NCI-H345 (cell line): ENCODE measurements around the gene TMEM30A.
A peak's percentile ranks its signal among the peaks of the same experiment; 100 is the strongest.

Source experiments
- DNase-seq: peaks from one replicate; lab custom pipeline; 2025; lab: John Stamatoyannopoulos, UW

Gene TMEM30A

DNA sequence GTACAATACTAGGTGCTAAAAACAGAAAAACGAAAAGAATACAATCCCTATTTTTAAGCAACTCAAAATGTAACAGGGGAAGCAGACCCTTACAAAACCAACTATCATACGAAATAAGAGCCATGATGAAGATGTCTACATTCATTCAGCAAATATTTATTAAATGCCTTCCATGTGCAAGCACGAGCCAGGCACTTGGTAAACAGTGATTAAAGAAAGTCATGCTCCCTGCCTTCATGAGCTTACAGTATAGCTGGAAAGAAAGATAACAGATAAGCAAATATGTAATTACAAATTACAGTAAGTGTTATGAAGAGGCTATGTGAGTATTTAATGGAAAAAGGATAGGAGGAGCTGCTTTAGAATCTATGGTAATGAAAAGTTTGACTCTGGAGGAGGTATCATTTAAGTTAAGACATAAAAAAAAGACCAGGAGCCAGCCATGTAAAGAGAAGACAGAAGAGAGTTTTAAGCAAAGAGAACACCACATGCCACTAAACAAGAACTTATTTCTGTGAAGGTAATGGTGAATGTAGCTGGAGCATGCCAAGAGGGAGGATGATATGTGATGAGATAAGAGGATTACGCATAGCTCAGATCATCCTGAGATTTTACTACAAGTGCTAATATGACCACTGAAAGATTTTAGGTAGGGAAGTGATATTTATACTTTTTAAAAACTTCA lies 21.7 kb downstream of the TMEM30A start:
- no peak for DNase-seq

DNA sequence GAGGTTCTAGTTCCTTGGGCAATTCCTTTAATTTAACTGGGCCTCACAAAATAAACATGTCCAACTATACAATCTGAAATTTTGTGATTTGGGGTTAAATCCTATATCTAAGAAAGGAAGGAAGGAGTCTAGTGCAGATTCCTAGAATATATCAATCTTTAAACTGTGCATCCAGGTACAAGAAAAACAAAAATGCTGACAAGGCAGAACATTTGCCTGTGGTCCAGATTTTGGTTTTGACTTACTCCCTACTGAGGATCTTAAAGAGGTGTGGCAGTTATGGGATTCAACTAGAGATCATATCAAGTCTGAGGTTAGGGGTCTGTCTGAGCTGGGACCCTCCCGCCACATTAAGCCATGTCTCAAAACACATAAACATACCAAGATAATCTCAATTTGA lies 23.3 kb downstream of the TMEM30A start:
- no peak for DNase-seq

DNA sequence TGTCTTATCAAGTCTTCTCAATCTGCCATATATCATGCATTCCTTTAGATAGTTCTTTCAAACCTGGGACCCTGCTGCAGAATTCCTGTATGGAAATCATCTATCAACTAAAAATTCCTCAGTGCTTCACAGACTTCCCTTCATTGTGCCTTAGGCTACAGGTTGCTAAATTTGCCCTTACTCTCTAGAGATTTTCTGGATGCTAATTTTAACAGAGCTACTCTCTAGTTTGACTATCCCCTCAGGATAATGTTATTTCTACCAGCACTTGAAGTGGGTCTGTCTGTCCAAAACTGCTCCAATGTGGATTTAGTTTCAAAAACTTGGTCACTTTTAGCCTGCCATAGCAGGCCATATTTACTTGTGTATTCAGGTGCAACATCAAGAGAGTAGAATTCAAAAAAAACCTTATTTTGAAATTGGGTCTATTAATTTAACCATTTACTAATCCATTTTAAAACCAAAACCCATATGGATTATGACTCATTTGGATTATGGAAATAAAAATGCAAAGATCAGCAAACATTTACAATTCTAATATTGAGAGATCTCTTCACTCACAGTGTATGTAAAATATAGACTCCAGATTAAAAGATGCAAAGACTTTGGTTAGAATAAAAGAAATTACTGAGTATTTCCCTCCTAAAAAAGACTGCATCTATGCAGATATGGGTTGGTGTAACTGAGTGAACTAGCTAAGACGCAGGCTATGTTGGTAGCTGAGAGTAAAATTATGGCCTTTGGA lies 27.1 kb downstream of the TMEM30A start:
- DNase-seq = no peak

DNA sequence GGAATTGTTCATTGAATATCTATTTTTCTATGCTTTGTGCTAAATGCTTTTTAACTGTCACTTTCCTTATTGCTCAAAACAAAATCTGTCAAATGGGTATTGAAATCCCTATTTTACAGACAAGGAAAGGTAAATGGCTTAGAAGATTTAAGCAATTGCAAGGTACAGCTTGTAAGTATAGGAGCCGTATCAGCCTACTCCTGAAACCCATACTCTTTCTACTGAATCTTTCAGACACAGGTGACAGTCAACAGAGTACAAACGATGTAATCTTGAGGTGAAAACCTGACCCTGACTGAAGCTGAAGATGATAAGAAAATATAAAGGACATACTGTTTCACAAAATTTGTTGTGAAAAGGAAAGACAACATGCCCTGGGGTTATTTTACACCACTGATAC lies 34.0 kb downstream of the TMEM30A start:
- DNase-seq = no peak

DNA sequence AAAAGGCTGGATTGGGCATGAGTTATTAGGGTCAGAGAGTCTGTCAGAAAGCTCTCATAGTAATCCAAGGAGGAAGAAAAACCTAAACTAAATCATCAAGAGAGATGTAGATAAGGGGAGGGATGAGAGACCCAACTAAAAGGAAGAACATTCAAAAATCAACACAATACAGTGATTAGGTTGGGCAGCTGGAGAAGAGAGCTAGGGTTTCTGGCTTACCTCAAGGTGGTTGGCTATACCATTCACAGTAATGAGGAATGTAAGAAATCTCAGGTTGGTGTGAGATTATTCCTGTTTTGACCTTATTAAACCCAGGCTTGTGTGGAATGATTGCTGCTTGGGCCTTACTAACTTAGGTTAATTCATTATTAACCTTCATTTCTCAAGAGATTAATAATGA lies 34.8 kb downstream of the TMEM30A start:
- no peak for DNase-seq

DNA sequence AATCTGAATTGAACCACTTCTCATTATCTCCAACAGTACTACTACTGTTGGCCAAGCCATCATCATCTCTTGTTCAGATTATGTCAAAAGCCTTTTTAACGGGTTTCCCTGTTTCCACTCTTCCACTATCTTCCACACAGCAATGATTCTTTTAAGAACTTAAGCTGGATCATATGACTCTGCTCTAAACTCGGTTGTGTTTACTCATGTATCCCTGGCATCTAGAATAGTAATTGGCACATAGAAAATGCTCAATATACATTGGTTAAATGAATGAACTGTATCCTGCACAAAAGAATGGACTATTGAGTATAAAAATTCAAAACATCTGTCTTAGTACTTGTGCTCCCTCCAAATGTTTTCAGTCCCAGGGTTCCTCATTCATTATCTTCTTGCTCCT lies 38.2 kb downstream of the TMEM30A start:
- DNase-seq = no peak

DNA sequence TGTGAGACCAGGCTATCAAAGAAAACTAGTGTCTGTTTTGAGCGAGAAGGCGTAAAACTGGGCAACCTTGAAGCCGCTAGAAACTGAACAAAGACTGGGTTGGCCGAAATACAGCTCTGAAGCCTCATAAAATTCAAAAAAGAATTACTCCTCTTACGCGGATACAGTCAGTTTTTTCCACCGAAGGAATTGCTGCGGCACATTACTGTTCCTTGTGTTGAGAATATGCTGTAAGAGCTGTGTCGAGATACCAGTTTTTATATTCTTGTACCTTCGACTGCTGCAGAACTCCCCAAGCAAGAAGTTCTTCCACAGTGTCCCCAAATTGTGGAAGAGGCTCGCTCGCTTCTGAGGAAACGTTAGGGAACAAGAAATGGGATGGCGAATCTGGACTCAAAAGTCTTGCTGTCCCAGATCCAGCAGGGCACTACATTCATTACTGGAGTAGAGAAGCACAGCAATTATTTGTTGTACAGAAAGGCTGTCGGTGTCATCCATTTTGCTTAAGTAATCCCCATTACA lies 40.5 kb downstream of the TMEM30A start:
- DNase-seq = no peak

DNA sequence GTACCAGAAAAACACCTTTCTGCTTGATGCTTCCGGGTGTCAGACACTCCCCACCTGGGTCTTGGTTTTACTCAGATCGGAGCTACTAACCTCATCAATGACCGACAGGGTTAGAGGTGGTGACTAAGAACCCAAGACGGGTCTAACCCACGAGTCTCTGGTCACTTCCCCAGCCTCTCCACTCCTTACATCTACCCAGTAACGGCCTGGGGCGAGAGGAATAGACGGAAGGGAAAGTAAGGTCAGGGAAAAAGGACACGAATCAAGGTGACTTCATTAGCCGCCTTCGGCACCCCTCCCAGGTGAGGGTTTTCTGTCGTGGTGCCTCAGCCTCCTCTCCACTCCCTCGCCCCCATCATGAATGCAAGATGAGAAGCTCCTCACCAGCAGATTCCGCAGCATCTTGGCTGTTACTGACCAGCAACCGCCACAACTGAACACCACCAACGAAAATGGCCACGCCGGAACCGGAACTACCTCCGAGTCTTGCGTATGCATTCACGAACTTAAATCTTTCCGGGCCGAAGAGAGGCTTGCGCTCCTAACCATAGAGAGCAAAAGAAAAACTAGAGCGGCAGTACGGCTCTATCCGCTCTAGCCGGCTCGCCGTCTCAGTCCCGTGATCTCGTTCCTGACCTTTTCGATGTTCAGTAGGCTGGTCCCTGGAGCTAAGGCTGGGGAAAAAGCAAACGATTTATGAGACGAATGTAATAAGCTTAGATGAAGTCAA lies 41.1 kb downstream of the TMEM30A start, which contains the start of gene COX7A2:
TSS of gene COX7A2 (minus strand) at position 469 of the 730 bp plus-strand sequence. CDS start at position 402, 67 bp downstream.
- DNase-seq = peak; percentile 97

DNA sequence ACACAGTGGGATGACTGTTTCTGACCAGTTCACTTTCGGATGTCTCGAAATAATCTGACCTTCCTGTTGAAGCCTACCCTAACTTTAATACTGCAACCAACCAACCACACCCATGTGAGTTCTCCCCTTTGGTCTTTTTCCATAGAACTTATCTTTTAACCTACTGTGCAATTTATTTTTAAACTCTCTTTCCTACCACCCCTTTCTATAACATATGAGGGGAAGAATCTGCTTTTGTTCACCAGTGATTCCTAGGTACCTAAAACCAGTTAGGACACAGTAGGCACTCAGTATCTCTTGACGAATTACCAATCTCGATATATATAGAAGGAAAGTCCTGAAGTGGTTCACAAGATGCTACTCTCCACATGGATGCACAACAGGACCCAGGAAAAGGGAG lies 48.0 kb downstream of the TMEM30A start:
- no peak for DNase-seq

DNA sequence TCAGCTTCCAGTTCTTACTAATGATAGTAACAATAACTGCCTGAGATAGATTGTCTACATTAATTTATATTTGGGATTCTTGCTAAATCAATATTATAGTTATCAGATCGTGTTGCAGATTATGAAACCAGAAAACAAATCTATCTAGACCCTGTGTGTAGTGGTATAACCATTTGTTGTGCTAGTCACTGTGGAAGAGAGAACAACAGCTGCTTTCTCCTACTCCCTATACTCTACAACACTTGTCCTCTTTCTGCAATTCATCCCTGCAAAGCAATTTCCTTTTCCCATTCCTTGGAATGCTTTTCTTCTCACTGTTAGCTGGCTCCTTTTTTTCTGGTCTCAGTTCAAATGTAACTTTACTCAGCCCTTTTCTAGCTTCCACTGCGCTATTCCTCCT lies 49.3 kb downstream of the TMEM30A start:
- DNase-seq = no peak

DNA sequence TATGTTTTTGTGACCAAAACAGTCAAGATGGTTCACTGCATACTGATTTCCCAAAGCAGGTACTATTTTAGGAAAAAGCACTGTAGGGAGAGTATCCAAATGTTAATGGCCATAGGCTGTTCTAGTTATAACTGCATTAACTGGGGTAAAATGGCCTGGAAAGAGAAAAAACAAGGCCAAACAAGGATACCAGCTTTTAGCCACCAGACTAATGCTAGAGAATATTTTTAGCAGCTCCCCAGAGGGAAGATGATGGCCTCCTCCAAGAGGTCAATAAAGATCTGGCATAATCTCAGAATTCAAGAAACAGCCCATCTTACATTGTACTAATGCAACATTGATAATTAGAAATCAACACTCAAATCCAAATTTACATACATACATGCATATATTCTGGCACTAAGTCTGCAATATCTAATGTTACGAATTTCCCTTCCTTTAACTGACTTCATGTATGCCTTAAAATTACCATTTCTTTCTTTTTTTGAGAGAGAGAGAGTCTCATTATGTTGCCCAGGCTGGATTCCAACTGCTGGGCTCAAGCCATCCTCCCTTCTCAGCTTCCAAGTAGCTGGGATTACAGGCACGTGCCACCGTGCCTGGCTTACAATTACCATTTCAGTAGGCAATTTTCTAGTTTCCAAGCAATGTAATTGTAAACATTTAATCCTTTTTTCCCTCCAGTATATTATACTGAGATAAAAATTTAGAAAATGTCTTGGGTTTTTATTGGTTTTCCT lies 50.3 kb downstream of the TMEM30A start:
- no peak for DNase-seq

DNA sequence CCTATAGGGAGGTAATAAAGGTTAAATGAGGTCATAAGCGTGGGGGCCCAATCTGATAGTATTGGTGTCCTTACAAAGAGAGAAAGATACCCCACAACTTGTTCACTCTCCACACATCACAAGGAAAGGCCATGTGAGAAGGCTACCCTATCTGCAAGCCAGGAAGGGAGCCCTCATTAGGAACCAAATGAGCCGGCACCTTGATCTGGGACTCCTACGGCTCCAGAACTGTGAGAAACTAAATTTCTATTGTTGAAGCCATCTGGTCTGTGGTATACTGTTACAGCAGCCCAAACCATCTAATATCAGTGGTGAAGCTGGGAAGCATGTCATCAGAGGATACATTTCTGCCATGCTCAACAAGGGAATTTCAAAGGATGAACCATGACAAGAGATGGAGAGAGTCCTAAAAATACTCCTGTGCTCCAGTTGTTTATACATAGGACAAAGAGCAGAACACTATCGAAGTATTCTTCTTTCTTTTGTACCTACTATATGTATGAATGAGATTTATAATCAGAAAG lies 51.4 kb downstream of the TMEM30A start:
- peak; percentile 7 for DNase-seq

DNA sequence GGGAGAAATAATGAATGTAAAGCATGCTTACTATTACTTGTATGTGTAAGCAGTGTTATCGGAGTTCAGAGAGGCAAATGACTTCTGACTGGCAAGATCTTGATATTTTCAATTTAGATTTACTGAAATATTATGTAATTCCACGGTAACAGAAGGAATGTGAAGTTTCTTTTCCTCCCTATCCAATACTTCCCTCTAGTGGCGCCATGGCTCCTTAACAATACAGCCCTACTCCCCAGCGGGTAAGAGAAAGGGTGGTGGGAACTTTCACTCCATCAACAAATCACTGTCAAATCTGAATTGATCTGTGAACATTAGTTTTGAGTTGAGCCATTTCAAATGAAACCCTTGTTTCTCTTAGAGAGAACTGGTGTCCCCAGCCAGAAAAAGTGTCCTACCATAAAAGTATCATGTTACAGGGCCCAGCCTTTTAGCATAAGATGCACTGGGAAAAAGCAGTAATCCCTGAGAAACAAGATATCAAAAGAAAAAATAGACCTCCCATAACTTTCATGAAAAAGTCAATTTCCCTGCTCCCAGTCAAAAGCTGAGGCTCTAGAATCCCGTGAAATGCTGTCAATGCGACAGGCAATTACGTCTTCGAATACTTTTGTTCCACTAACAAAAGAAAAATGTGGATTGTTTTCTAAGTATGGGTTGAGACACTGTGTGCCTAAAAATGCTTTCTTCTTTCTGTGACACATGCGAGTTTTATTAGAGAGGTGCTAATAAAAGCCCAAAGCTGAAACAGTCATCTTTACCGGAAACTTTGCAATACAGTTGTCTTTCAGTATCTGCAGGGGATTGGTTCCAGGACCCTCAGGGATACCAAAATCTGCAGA lies 53.9 kb downstream of the TMEM30A start:
- no peak for DNase-seq

DNA sequence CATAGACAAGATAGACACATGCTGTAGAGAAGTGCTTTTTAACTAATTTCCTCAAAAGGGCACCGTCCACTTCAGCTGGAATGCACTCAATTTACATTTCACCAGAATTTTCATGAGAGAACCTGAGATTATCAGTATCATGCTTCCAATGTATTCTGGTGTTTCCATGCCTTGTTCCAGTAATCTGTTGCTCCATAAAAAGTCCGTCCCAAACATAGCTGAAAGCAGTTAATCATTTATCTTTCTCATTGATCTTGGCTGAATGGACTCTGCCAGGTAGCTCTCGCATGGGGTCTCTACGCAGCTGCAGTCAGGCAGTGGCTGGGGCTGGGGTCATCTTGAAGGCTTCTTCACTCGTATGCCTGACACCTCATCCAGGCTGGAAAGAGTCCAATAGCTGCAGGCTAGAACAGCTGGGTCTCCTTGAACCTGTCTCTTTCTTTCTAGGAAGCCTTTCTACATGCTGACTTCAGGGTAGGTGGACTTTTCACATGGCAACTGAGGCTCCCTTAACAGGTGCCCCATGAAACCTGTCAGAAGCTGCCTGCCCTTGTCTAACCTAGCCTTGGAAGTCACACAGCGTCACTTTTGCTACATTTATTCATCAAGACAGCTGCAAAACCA lies 60.2 kb downstream of the TMEM30A start:
- DNase-seq = no peak

DNA sequence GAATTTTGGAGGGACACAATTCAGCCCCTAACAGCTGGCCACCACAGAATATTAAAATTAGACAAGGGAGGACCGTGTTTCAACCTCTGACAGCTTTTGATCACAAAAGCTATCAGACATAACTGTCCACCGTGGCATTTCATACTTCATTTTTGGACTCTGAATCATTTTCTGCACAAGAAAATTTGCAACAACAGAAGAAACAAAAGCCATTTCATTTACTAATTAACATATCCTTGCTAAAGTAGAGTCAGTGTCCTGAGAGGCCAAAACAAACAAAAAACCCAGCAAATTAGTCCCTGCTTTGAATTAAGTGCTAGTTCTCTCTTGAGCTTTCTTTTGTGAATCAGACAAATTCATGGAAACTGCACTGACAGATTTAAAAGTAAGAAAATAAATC lies 61.2 kb downstream of the TMEM30A start:
- DNase-seq = no peak

DNA sequence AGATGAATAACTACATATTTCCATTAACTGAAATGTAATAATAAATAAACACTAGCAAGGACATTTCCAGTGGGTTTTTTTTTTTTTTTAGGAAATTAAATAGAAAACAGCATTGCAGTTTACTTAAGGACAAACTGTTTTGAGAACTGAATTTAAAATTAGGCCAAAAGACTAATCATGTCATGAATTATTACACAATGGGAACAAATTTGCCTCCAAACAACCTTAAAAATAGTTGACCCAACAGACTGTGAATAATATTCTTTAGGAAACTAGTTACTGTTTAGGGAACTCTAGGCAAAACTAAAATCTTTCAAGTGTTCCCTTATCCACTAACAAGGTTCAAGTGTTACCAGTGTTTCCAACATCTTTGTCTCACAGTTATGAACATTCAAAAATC lies 62.3 kb downstream of the TMEM30A start:
- no peak for DNase-seq

DNA sequence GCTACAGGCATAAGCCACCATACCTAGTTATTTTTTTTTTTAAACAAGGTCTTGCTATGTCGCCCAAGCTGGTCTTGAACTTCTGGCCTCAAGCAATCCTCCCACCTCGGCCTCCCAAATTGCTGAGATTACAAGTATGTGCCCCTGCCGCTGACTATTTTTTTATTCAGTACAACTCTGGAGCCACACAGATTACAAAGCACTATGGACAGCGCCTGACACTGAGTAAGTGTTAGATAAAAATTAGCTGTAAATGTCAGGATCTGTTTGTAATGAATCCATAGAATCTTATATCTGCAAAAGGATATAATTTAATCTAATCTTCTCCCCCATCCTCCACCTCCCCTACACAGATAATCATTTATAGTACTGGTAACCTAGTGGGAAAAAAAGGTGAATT lies 63.5 kb downstream of the TMEM30A start:
- no peak for DNase-seq

DNA sequence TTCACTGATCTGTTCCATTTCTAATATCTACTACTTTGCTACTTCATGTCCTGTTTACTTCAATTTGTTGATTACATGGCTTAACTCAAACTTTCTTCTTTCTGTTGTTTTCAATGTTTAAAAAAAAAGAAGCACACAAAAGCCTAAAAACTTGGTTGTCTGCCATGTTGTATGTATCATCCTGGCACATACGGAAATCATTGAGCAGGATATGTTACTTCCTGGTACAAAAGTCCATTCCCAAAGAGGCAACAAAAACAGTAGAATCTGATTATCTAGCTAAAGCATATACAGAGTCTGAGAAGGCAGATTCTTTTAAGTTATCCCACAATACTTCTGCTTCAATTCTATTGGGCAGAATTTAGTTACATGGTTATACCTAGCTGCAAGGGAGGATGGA lies 64.2 kb downstream of the TMEM30A start:
- no peak for DNase-seq

DNA sequence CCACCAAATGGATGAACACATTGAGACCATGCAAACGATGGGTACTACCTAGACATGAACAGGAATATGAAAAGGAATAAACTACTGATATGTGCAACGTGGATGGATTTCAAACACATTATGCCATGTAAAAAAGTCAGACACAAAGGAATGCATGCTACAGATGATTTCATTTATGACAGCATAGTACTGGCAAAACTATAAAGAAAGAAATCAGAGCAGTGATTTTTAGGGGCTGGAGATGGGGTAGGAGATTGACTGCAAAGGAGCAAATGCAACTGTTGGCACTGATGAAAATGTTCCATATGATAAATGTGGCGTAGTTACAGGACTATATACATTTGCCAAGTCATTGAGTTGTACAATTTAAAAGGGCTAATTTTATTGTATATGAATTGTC lies 65.3 kb downstream of the TMEM30A start:
- DNase-seq = no peak

DNA sequence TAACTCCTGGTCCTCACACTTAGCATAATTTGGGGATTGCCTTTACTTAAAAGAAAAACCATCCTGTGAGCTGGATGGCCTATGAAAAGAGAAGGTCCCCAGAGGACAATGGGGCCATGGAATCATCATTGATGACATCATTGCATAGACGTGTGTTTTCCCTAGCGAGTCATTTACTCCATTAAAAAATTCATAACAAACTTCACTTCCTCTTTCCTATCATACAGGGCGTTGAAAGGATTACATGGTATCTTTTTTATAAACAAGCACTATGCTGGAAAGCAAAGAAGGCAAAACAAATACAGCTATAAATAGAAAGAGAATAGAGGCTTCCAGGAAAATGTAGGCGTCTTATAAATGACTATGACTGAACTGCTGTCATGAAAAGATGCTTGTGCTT lies 67.4 kb downstream of the TMEM30A start:
- DNase-seq = no peak
